ENCODE data around the gene NOP58. TPM values are rescaled to one million over a fixed set of nuclear protein-coding genes. Genes with fewer than 3 reads are reported as not detected.
"Not testable (repeated sequence)": the region's sequence is repeated elsewhere in the genome, so short reads cannot be mapped to it uniquely, and the experiment has no call there.

The NOP58 gene
- polyA plus RNA-seq, 1 donor from 2014 or later = 170 TPM

GRCh38 chr2:202317080-202317857, 51.7 kb downstream of the NOP58 start:
- no peaks in the 10 kb centered on the region for H3K27me3 ChIP-seq (ENCODE audit: insufficient read depth, low read depth, low read length)
- no peak overlapping the region for H3K27ac ChIP-seq (ENCODE audit: low read length)
- no peak overlapping the region for H3K4me2 ChIP-seq (ENCODE audit: low read length)
- no peaks in the 10 kb centered on the region for H3K9me3 ChIP-seq (ENCODE audit: low read length)
- no peak overlapping the region for H2AFZ ChIP-seq (ENCODE audit: low read depth, low read length)
- no peak overlapping the region for H3K9ac ChIP-seq (ENCODE audit: low read length)
- H3K36me3 ChIP-seq (ENCODE audit: insufficient read depth, low read length) = no peaks in the 10 kb centered on the region
- no peaks in the 10 kb centered on the region for H3K79me2 ChIP-seq (replicated peaks; ENCODE audit: insufficient read depth, low read length)
- H4K20me1 ChIP-seq (ENCODE audit: insufficient read depth) = no peaks in the 10 kb centered on the region
- H3K9me2 ChIP-seq (ENCODE audit: insufficient read depth, low read length) = no peaks in the 10 kb centered on the region
- no peak for TF ChIP-seq MXI1 (conservative IDR thresholded peaks at IDR 0.05; ENCODE audit: poor library complexity, severe bottlenecking)
- TF ChIP-seq RAD21 (conservative IDR thresholded peaks at IDR 0.05) = no peak
- no peak for TF ChIP-seq TAF1 (IDR thresholded peaks at IDR 0.05; ENCODE audit: low read depth)
- TF ChIP-seq EP300 (conservative IDR thresholded peaks at IDR 0.05; ENCODE audit: poor library complexity, severe bottlenecking) = no peak
- no peak for TF ChIP-seq CTCF (IDR thresholded peaks at IDR 0.05; ENCODE audit: poor library complexity, severe bottlenecking)
- TF ChIP-seq REST (IDR thresholded peaks at IDR 0.05; ENCODE audit: borderline replicate concordance) = no peak
- TF ChIP-seq POLR2AphosphoS5 (IDR thresholded peaks at IDR 0.05) = no peak
- H3K4me3 ChIP-seq (ENCODE audit: low read length) = no peak overlapping the region
- no peaks in the 10 kb centered on the region for H3F3A ChIP-seq (ENCODE audit: insufficient read depth, low read length, poor library complexity, severe bottlenecking)

- not testable (repeated sequence) for H3K9ac ChIP-seq (ENCODE audit: low read length); H3K36me3 ChIP-seq (ENCODE audit: insufficient read depth, low read length); H3K4me2 ChIP-seq (ENCODE audit: low read length); H3K9me2 ChIP-seq (ENCODE audit: insufficient read depth, low read length); H3K79me2 ChIP-seq (replicated peaks; ENCODE audit: insufficient read depth, low read length); H4K20me1 ChIP-seq (ENCODE audit: insufficient read depth); H2AFZ ChIP-seq (ENCODE audit: low read depth, low read length); H3K4me3 ChIP-seq (ENCODE audit: low read length); H3K27ac ChIP-seq (ENCODE audit: low read length); H3K27me3 ChIP-seq (ENCODE audit: insufficient read depth, low read depth, low read length); H3K9me3 ChIP-seq (ENCODE audit: low read length); H3F3A ChIP-seq (ENCODE audit: insufficient read depth, low read length, poor library complexity, severe bottlenecking)
Observed at GRCh38 chr2:202320362-202320761, 54.8 kb downstream of the NOP58 start.

GRCh38 chr2:202322435-202322834, 56.9 kb downstream of the NOP58 start:
- no peaks in the 10 kb centered on the region for H3K9me2 ChIP-seq (ENCODE audit: insufficient read depth, low read length)
- no peaks in the 10 kb centered on the region for H3K79me2 ChIP-seq (replicated peaks; ENCODE audit: insufficient read depth, low read length)
- H4K20me1 ChIP-seq (ENCODE audit: insufficient read depth) = no peaks in the 10 kb centered on the region
- no peaks in the 10 kb centered on the region for H3K27me3 ChIP-seq (ENCODE audit: insufficient read depth, low read depth, low read length)
- H3K27ac ChIP-seq (ENCODE audit: low read length) = no peak overlapping the region
- H3K9ac ChIP-seq (ENCODE audit: low read length) = no peak overlapping the region
- H3K36me3 ChIP-seq (ENCODE audit: insufficient read depth, low read length) = no peaks in the 10 kb centered on the region
- H3F3A ChIP-seq (ENCODE audit: insufficient read depth, low read length, poor library complexity, severe bottlenecking) = no peaks in the 10 kb centered on the region
- H3K9me3 ChIP-seq (ENCODE audit: low read length) = no peaks in the 10 kb centered on the region
- H2AFZ ChIP-seq (ENCODE audit: low read depth, low read length) = no peak overlapping the region
- TF ChIP-seq RAD21 (conservative IDR thresholded peaks at IDR 0.05) = no peak
- no peak for TF ChIP-seq TAF1 (IDR thresholded peaks at IDR 0.05; ENCODE audit: low read depth)
- TF ChIP-seq REST (IDR thresholded peaks at IDR 0.05; ENCODE audit: borderline replicate concordance) = no peak
- no peak for TF ChIP-seq MXI1 (conservative IDR thresholded peaks at IDR 0.05; ENCODE audit: poor library complexity, severe bottlenecking)
- TF ChIP-seq CTCF (IDR thresholded peaks at IDR 0.05; ENCODE audit: poor library complexity, severe bottlenecking) = no peak
- no peak overlapping the region for H3K4me3 ChIP-seq (ENCODE audit: low read length)
- no peak overlapping the region for H3K4me2 ChIP-seq (ENCODE audit: low read length)
